ENCODE results near the gene UMPS. TPM values are rescaled to one million over a fixed set of nuclear protein-coding genes. Genes with fewer than 3 reads are reported as not detected.

UMPS gene
- polyA plus RNA-seq, 1 of the 3 experiments (the other 2 are of a cell fraction), result 25.1 TPM

DNA sequence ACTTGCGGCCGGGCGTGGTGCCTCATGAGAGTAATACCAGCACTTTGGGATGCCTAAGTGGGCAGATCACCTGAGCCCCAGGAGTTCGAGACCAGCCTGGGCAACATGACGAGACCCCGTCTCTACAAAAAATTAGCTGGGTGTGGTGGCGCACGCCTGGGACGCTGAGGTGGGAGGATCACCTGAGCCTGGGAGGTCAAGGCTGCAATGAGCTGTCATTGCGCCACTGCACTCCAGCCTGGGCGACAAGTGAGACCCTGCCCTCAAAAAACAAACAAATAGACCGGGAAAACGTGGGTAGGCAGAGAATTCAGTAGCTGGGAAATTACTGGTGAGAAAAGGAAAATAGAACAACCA, 667 bp downstream of the UMPS start:
- peak overlapping the region; percentile 97; the same call in 1 of the 2 replicates for H2AFZ ChIP-seq (ENCODE audit: low read depth)
- TF ChIP-seq EP300 (IDR thresholded peaks at IDR 0.05; ENCODE audit: borderline replicate concordance in 1 of 2, low read depth in 1 of 2, low read length in 1 of 2) (no peak), RXRA (IDR thresholded peaks at IDR 0.05; ENCODE audit: borderline replicate concordance, low read depth) (no peak), SMC3 (IDR thresholded peaks at IDR 0.05; ENCODE audit: low read depth, low read length) (no peak), MXI1 (IDR thresholded peaks at IDR 0.05; ENCODE audit: low read depth, low read length) (no peak), ELF1 (IDR thresholded peaks at IDR 0.05) (no peak), FOXM1 (IDR thresholded peaks at IDR 0.05; ENCODE audit: low read depth) (no peak), JUND (IDR thresholded peaks at IDR 0.05) (no peak), RAD21 (IDR thresholded peaks at IDR 0.05; ENCODE audit: low read length) (no peak), GATA2 (CRISPR knock-in tag; IDR thresholded peaks at IDR 0.05) (no peak), MEF2A (IDR thresholded peaks at IDR 0.05; ENCODE audit: borderline replicate concordance, low read depth) (no peak), TEAD4 (IDR thresholded peaks at IDR 0.05; ENCODE audit: borderline replicate concordance, insufficient read depth) (no peak), SIN3A (IDR thresholded peaks at IDR 0.05; ENCODE audit: borderline replicate concordance, low read depth, low read length) (no peak), FOSL2 (IDR thresholded peaks at IDR 0.05; ENCODE audit: borderline replicate concordance, low read depth) (no peak), TAF1 (IDR thresholded peaks at IDR 0.05; ENCODE audit: borderline replicate concordance, low read depth, low read length) (no peak), RFX5 (IDR thresholded peaks at IDR 0.05; ENCODE audit: low read length) (no peak)
- TF ChIP-seq, protein P1, sequence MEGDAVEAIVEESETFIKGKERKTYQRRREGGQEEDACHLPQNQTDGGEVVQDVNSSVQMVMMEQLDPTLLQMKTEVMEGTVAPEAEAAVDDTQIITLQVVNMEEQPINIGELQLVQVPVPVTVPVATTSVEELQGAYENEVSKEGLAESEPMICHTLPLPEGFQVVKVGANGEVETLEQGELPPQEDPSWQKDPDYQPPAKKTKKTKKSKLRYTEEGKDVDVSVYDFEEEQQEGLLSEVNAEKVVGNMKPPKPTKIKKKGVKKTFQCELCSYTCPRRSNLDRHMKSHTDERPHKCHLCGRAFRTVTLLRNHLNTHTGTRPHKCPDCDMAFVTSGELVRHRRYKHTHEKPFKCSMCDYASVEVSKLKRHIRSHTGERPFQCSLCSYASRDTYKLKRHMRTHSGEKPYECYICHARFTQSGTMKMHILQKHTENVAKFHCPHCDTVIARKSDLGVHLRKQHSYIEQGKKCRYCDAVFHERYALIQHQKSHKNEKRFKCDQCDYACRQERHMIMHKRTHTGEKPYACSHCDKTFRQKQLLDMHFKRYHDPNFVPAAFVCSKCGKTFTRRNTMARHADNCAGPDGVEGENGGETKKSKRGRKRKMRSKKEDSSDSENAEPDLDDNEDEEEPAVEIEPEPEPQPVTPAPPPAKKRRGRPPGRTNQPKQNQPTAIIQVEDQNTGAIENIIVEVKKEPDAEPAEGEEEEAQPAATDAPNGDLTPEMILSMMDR (IDR thresholded peaks at IDR 0.05), result no peak
- TF ChIP-seq, protein P2, sequence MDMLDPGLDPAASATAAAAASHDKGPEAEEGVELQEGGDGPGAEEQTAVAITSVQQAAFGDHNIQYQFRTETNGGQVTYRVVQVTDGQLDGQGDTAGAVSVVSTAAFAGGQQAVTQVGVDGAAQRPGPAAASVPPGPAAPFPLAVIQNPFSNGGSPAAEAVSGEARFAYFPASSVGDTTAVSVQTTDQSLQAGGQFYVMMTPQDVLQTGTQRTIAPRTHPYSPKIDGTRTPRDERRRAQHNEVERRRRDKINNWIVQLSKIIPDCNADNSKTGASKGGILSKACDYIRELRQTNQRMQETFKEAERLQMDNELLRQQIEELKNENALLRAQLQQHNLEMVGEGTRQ (IDR thresholded peaks at IDR 0.05; ENCODE audit: borderline replicate concordance, low read depth, low read length), result no peak
- TF ChIP-seq, protein P3, sequence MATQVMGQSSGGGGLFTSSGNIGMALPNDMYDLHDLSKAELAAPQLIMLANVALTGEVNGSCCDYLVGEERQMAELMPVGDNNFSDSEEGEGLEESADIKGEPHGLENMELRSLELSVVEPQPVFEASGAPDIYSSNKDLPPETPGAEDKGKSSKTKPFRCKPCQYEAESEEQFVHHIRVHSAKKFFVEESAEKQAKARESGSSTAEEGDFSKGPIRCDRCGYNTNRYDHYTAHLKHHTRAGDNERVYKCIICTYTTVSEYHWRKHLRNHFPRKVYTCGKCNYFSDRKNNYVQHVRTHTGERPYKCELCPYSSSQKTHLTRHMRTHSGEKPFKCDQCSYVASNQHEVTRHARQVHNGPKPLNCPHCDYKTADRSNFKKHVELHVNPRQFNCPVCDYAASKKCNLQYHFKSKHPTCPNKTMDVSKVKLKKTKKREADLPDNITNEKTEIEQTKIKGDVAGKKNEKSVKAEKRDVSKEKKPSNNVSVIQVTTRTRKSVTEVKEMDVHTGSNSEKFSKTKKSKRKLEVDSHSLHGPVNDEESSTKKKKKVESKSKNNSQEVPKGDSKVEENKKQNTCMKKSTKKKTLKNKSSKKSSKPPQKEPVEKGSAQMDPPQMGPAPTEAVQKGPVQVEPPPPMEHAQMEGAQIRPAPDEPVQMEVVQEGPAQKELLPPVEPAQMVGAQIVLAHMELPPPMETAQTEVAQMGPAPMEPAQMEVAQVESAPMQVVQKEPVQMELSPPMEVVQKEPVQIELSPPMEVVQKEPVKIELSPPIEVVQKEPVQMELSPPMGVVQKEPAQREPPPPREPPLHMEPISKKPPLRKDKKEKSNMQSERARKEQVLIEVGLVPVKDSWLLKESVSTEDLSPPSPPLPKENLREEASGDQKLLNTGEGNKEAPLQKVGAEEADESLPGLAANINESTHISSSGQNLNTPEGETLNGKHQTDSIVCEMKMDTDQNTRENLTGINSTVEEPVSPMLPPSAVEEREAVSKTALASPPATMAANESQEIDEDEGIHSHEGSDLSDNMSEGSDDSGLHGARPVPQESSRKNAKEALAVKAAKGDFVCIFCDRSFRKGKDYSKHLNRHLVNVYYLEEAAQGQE (IDR thresholded peaks at IDR 0.05; ENCODE audit: low read depth, low read length), result no peak

More for the DNA sequence above, 667 bp downstream of the UMPS start:
- 4% methylated on average over 12 of the region's 13 CpGs for WGBS (ENCODE audit: low lambda C conversion rate)
- DNase-seq, result no peak
- Histone ChIP-seq H3K79me2 (ENCODE audit: insufficient read depth) (peaks cover 50% of the 10 kb centered on the region), H4K20me1 (ENCODE audit: insufficient read depth) (no peaks in the 10 kb centered on the region), H3K36me3 (replicated peaks in 1 of 2; ENCODE audit: control insufficient read depth in 1 of 2, insufficient read depth in 2 of 2, low read length in 1 of 2) (peaks cover 5 to 22% of the 10 kb centered on the region in 2 experiments), H3K9ac (peak overlapping the region; percentile 80), H3K4me3 (ENCODE audit: low read depth in 2 of 2, low read length in 1 of 2) (peak overlapping the region; percentile 84 to 86), H3K27me3 (ENCODE audit: insufficient read depth) (no peaks in the 10 kb centered on the region), H3F3A (replicated peaks; ENCODE audit: insufficient read depth) (no peaks in the 10 kb centered on the region), H3K9me2 (no peaks in the 10 kb centered on the region), H3K4me1 (ENCODE audit: control insufficient read depth in 1 of 2, insufficient read depth in 2 of 2, low read depth in 1 of 2, low read length in 1 of 2) (peaks cover 7 to 14% of the 10 kb centered on the region in 2 experiments; a peak in 3 of 4 replicates), H3K9me3 (no peaks in the 10 kb centered on the region), H3K27ac (ENCODE audit: low read depth in 2 of 2, low read length in 1 of 2) (no peak overlapping the region), H3K4me2 (peak overlapping the region; percentile 95)
- CTCF ChIA-PET, result interaction anchor here (1.4 kb wide), 1 partner anchor 42 kb away, joined by 3 read pairs; no protein-coding TSS in a partner anchor
- POLR2A ChIA-PET, result interaction anchor here (0.9 to 1.2 kb wide), 2 partner anchors 9 to 117 kb away, joined by 3 read pairs; no protein-coding TSS in a partner anchor
